ENCODE results near the gene NELL1.
A peak's percentile ranks its signal among the peaks of the same experiment; 100 is the strongest.
"Not testable (repeated sequence)": the region's sequence is repeated elsewhere in the genome, so short reads cannot be mapped to it uniquely, and the experiment has no call there.

NELL1 gene

GRCh38 chr11:20844630-20845029 lies 175.2 kb downstream of the NELL1 start:
- DNase-seq (ENCODE audit: low read depth in 1 of 2, low spot score in 1 of 2), result no peak
- no peak overlapping the region for H3K27ac ChIP-seq (replicated peaks)
- H3K27me3 ChIP-seq (ENCODE audit: insufficient read depth, poor library complexity, severe bottlenecking), result no peaks in the 10 kb centered on the region
- TF ChIP-seq REST (IDR thresholded peaks at IDR 0.05; ENCODE audit: insufficient replicate concordance, low read depth), result no peak
- TF ChIP-seq GABPA (IDR thresholded peaks at IDR 0.05; ENCODE audit: low read depth), result no peak
- TF ChIP-seq CTCF (IDR thresholded peaks at IDR 0.05; ENCODE audit: insufficient read depth, low read length), result no peak
- no peak for TF ChIP-seq POLR2AphosphoS5 (IDR thresholded peaks at IDR 0.05; ENCODE audit: low read depth)
- H3K4me3 ChIP-seq (replicated peaks; ENCODE audit: insufficient read depth, low read length), result no peak overlapping the region

- no peak for DNase-seq (ENCODE audit: low read depth in 1 of 2, low spot score in 1 of 2)
- no peak for TF ChIP-seq SPI1 (IDR thresholded peaks at IDR 0.05; ENCODE audit: borderline replicate concordance, low read depth)
- peak; percentile 93 for TF ChIP-seq REST (IDR thresholded peaks at IDR 0.05; ENCODE audit: insufficient replicate concordance, low read depth)
- H3K4me3 ChIP-seq (replicated peaks; ENCODE audit: insufficient read depth, low read length), result no peak overlapping the region
- H3K27ac ChIP-seq (replicated peaks), result no peak overlapping the region
- no peaks in the 10 kb centered on the region for H3K27me3 ChIP-seq (ENCODE audit: insufficient read depth, poor library complexity, severe bottlenecking)
Observed at GRCh38 chr11:20854215-20854955, 185.0 kb downstream of the NELL1 start.

- Histone ChIP-seq H3K4me3 (replicated peaks; ENCODE audit: insufficient read depth, low read length) (no peak overlapping the region), H3K27ac (replicated peaks) (no peak overlapping the region), H3K27me3 (ENCODE audit: insufficient read depth, poor library complexity, severe bottlenecking) (no peaks in the 10 kb centered on the region)
- DNase-seq (ENCODE audit: low read depth in 1 of 2, low spot score in 1 of 2), result no peak
- TF ChIP-seq POLR2AphosphoS5 (IDR thresholded peaks at IDR 0.05; ENCODE audit: low read depth) (no peak), REST (IDR thresholded peaks at IDR 0.05; ENCODE audit: insufficient replicate concordance, low read depth) (no peak), SPI1 (IDR thresholded peaks at IDR 0.05; ENCODE audit: borderline replicate concordance, low read depth) (no peak), GABPA (IDR thresholded peaks at IDR 0.05; ENCODE audit: low read depth) (no peak), CTCF (IDR thresholded peaks at IDR 0.05; ENCODE audit: insufficient read depth, low read length) (no peak)
Observed at GRCh38 chr11:20861322-20861721, 191.9 kb downstream of the NELL1 start.

GRCh38 chr11:20862263-20862662 lies 192.9 kb downstream of the NELL1 start:
- H3K27me3 ChIP-seq (ENCODE audit: insufficient read depth, poor library complexity, severe bottlenecking); H3K27ac ChIP-seq (replicated peaks); DNase-seq (ENCODE audit: low read depth in 1 of 2, low spot score in 1 of 2); H3K4me3 ChIP-seq (replicated peaks; ENCODE audit: insufficient read depth, low read length): not testable (repeated sequence)
